ENCODE results near the gene TXNRD1.

The TXNRD1 gene

GRCh38 chr12:104365921-104366410 is 150.4 kb downstream of the TXNRD1 start:
- H3K27ac ChIP-seq, result no peak overlapping the region
- TF ChIP-seq ZFX (IDR thresholded peaks at IDR 0.05; ENCODE audit: borderline replicate concordance), result no peak
- no peak for TF ChIP-seq CTCF (IDR thresholded peaks at IDR 0.05)

DNA sequence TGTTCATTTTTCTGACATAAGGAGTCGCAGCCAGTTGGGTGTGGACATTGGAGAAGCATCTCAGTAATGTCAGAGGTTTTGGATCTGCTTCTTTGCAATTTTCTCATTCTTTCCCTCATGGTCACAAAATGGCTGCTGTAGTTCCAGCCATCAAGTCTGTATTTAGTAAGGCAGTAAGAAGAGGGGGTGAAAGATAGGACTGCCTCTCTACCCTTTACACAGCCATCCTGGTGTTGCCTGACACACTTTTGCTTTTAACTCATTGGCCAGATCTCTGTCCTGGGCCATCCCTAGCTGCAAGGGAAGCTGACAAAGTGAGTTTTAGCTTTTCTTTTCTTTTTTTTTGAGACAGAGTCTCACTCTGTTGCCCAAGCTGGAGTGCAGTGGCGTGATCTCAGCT is 154.1 kb downstream of the TXNRD1 start:
- no peak overlapping the region for H3K27ac ChIP-seq
- TF ChIP-seq CTCF (IDR thresholded peaks at IDR 0.05) (no peak), ZFX (IDR thresholded peaks at IDR 0.05; ENCODE audit: borderline replicate concordance) (no peak)

GRCh38 chr12:104371043-104371870 is 155.7 kb downstream of the TXNRD1 start:
- H3K27ac ChIP-seq, result no peak overlapping the region
- TF ChIP-seq CTCF (IDR thresholded peaks at IDR 0.05) (no peak), ZFX (IDR thresholded peaks at IDR 0.05; ENCODE audit: borderline replicate concordance) (no peak)

- no peak overlapping the region for H3K27ac ChIP-seq
- no peak for TF ChIP-seq CTCF (IDR thresholded peaks at IDR 0.05)
- no peak for TF ChIP-seq ZFX (IDR thresholded peaks at IDR 0.05; ENCODE audit: borderline replicate concordance)
Observed at GRCh38 chr12:104372061-104372720, 156.6 kb downstream of the TXNRD1 start.

DNA sequence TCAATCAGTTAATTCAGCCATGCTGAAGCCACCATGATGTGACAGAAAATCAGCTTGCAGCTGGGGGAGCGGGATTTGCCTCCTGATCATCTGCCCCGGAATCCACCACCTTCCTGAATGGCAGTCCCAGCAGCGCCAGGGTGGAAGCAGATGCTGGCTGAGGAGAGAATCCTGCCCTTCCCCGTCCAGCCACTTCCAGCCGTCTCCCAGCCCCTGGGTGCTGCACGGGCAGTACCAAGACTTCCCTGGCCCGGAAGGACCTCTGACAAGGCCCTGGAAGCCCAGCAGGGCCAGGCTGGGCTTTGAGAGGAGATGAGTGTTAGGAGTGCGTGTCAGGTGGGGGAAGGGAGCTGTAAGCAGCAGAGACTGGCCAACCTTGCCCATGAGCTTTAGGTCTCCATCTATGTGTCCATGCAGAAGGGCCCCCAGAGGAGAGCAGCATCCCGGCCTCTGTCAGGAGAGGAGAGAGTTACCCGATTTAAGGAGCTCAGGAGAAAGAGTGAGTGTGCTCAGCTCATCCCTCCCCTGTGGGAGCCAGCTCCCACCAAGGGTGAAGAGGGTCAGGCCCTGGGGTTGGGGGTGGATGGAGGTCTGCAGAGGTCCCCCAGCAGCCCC is 157.2 kb downstream of the TXNRD1 start:
- no peak for TF ChIP-seq ZFX (IDR thresholded peaks at IDR 0.05; ENCODE audit: borderline replicate concordance)
- H3K27ac ChIP-seq, result no peak overlapping the region

GRCh38 chr12:104374071-104374470 is 158.5 kb downstream of the TXNRD1 start:
- H3K27ac ChIP-seq, result no peak overlapping the region
- TF ChIP-seq CTCF (IDR thresholded peaks at IDR 0.05) (no peak), ZFX (IDR thresholded peaks at IDR 0.05; ENCODE audit: borderline replicate concordance) (no peak)

GRCh38 chr12:104374806-104375205 is 159.2 kb downstream of the TXNRD1 start:
- TF ChIP-seq CTCF (IDR thresholded peaks at IDR 0.05), result no peak
- no peak for TF ChIP-seq ZFX (IDR thresholded peaks at IDR 0.05; ENCODE audit: borderline replicate concordance)
- H3K27ac ChIP-seq, result no peak overlapping the region
